ENCODE measurements around the gene CSNK2A1.

CSNK2A1 gene

DNA sequence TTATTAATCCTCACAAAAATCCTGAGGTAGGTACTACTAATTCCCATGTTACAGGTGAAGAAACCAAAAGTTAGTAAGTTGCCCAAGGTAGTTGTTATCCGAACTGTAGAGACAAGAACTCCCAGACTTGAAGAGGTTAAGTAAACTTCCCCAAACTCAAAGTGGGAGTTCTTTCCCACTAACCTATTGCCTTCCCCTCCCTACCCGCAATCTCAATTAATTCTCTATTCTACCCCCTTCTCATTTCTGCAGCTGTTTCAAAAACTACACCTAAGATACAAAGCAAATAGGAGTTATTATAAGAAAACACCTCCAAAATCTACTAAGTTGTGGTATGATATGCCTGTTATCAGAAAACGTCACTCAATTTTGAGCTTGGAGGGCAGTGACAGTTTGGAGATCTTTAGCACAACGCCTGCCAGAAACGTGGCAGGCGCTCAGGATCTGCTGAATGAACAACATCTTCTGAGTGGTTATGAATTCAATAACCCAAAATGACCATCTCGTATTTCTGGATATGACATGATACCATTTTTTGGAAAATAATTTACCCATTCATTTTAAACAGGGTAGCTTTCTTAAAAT, 7.1 kb downstream of the CSNK2A1 start:
- Histone ChIP-seq H3K27ac (ENCODE audit: low read length) (no peak overlapping the region), H3K4me3 (ENCODE audit: low read length) (no peak overlapping the region), H3K79me2 (ENCODE audit: low read length) (peaks cover 100% of the 10 kb centered on the region), H3K36me3 (replicated peaks; ENCODE audit: low read depth, low read length) (peaks cover 39% of the 10 kb centered on the region), H3K27me3 (ENCODE audit: low read depth, low read length) (no peaks in the 10 kb centered on the region), H3K9ac (ENCODE audit: low read length) (no peak overlapping the region), H2AFZ (ENCODE audit: low read depth, low read length) (no peak overlapping the region), H3K9me3 (ENCODE audit: insufficient read depth, low read length) (peaks cover 7% of the 10 kb centered on the region; the same call in 1 of the 2 replicates), H3K4me1 (ENCODE audit: low read length) (peaks cover 56% of the 10 kb centered on the region), H4K20me1 (ENCODE audit: insufficient read depth, low read length) (peaks cover 99% of the 10 kb centered on the region), H3K4me2 (ENCODE audit: low read length) (no peak overlapping the region)
- no peak for TF ChIP-seq EZH2phosphoT487 (IDR thresholded peaks at IDR 0.05; ENCODE audit: low read depth)
- TF ChIP-seq, protein P1, sequence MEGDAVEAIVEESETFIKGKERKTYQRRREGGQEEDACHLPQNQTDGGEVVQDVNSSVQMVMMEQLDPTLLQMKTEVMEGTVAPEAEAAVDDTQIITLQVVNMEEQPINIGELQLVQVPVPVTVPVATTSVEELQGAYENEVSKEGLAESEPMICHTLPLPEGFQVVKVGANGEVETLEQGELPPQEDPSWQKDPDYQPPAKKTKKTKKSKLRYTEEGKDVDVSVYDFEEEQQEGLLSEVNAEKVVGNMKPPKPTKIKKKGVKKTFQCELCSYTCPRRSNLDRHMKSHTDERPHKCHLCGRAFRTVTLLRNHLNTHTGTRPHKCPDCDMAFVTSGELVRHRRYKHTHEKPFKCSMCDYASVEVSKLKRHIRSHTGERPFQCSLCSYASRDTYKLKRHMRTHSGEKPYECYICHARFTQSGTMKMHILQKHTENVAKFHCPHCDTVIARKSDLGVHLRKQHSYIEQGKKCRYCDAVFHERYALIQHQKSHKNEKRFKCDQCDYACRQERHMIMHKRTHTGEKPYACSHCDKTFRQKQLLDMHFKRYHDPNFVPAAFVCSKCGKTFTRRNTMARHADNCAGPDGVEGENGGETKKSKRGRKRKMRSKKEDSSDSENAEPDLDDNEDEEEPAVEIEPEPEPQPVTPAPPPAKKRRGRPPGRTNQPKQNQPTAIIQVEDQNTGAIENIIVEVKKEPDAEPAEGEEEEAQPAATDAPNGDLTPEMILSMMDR (IDR thresholded peaks at IDR 0.05; ENCODE audit: low read depth, low read length) = no peak

DNA sequence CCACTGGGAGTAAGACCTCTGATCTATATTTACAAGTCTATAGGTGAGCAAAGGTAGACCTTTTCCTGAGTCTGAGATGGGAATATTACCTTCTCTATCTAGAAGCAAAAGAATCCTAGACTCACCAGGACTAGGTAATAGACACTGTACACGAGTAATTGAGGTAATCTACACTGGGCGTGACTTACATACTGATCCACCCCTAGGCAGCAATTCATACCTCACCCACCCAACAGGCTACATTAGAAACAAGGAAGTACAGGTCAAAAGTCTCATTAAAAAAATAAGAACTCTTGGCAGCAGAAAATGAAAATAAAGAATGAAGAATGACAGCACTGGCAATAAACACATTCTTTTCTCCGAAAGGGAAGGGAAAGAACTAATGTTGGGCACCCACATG, 7.6 kb downstream of the CSNK2A1 start:
- H3K9ac ChIP-seq (ENCODE audit: low read length) = no peak overlapping the region
- H3K4me3 ChIP-seq (ENCODE audit: low read length) = no peak overlapping the region
- peaks cover 1% of the 10 kb centered on the region; the same call in 1 of the 2 replicates for H3K9me3 ChIP-seq (ENCODE audit: insufficient read depth, low read length)
- H3K79me2 ChIP-seq (ENCODE audit: low read length) = peaks cover 100% of the 10 kb centered on the region
- no peak overlapping the region for H3K27ac ChIP-seq (ENCODE audit: low read length)
- peaks cover 57% of the 10 kb centered on the region for H3K4me1 ChIP-seq (ENCODE audit: low read length)
- no peak overlapping the region for H2AFZ ChIP-seq (ENCODE audit: low read depth, low read length)
- peaks cover 99% of the 10 kb centered on the region for H4K20me1 ChIP-seq (ENCODE audit: insufficient read depth, low read length)
- peaks cover 34% of the 10 kb centered on the region for H3K36me3 ChIP-seq (replicated peaks; ENCODE audit: low read depth, low read length)
- H3K4me2 ChIP-seq (ENCODE audit: low read length) = no peak overlapping the region
- TF ChIP-seq, protein P1 (IDR thresholded peaks at IDR 0.05; ENCODE audit: low read depth, low read length) = no peak
- TF ChIP-seq EZH2phosphoT487 (IDR thresholded peaks at IDR 0.05; ENCODE audit: low read depth) = no peak
- no peaks in the 10 kb centered on the region for H3K27me3 ChIP-seq (ENCODE audit: low read depth, low read length)

DNA sequence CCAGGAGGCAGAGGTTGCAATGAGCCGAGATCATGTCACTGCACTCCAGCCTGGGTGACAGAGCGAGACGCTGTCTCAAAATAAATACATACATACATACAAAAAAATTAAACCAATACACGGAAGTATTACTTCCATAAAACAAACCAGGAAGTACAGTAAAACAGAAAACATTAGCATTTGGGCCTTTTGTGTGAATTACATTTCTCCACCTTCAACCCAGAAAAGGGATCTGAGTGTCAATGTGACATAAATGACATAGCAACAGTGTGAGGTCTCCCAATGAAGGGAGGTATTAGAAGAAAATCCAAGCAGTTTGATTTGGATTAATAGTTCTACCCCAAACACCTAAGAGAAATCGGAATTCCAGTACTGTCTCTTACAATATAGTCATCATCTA, 10.1 kb downstream of the CSNK2A1 start:
- no peaks in the 10 kb centered on the region for H3K9me3 ChIP-seq (ENCODE audit: insufficient read depth, low read length)
- H4K20me1 ChIP-seq (ENCODE audit: insufficient read depth, low read length) = peaks cover 98% of the 10 kb centered on the region
- H3K9ac ChIP-seq (ENCODE audit: low read length) = no peak overlapping the region
- peaks cover 39% of the 10 kb centered on the region for H3K4me1 ChIP-seq (ENCODE audit: low read length)
- H2AFZ ChIP-seq (ENCODE audit: low read depth, low read length) = no peak overlapping the region
- no peak overlapping the region for H3K4me2 ChIP-seq (ENCODE audit: low read length)
- peaks cover 32% of the 10 kb centered on the region for H3K36me3 ChIP-seq (replicated peaks; ENCODE audit: low read depth, low read length)
- H3K27me3 ChIP-seq (ENCODE audit: low read depth, low read length) = no peaks in the 10 kb centered on the region
- no peak overlapping the region for H3K27ac ChIP-seq (ENCODE audit: low read length)
- TF ChIP-seq EZH2phosphoT487 (IDR thresholded peaks at IDR 0.05; ENCODE audit: low read depth) = no peak
- TF ChIP-seq, protein P1 (IDR thresholded peaks at IDR 0.05; ENCODE audit: low read depth, low read length) = no peak
- H3K4me3 ChIP-seq (ENCODE audit: low read length) = no peak overlapping the region
- H3K79me2 ChIP-seq (ENCODE audit: low read length) = peaks cover 100% of the 10 kb centered on the region

DNA sequence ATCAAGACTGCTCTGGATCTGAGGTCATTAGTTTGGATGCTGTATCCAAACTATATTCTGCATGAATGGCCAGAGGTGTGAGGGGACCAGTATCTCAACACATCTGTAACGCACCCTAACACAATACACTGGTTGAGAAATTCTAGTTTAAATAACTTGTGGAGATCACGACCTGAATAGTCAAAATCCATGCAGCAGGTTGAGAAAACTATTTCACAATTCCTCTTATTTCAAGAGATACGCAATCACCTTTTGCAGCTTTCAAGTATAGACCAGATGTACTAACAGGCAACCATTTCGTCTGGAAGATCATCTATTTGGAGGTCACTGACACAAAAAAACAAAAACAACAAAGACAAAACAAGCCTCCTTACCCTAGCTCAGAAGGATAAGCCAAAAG, 11.1 kb downstream of the CSNK2A1 start:
- H3K4me2 ChIP-seq (ENCODE audit: low read length) = no peak overlapping the region
- peaks cover 98% of the 10 kb centered on the region for H4K20me1 ChIP-seq (ENCODE audit: insufficient read depth, low read length)
- H3K79me2 ChIP-seq (ENCODE audit: low read length) = peaks cover 100% of the 10 kb centered on the region
- no peak overlapping the region for H3K9ac ChIP-seq (ENCODE audit: low read length)
- no peak overlapping the region for H3K27ac ChIP-seq (ENCODE audit: low read length)
- no peaks in the 10 kb centered on the region for H3K9me3 ChIP-seq (ENCODE audit: insufficient read depth, low read length)
- no peak for TF ChIP-seq EZH2phosphoT487 (IDR thresholded peaks at IDR 0.05; ENCODE audit: low read depth)
- no peaks in the 10 kb centered on the region for H3K27me3 ChIP-seq (ENCODE audit: low read depth, low read length)
- peaks cover 33% of the 10 kb centered on the region for H3K4me1 ChIP-seq (ENCODE audit: low read length)
- H2AFZ ChIP-seq (ENCODE audit: low read depth, low read length) = no peak overlapping the region
- H3K4me3 ChIP-seq (ENCODE audit: low read length) = no peak overlapping the region
- peaks cover 42% of the 10 kb centered on the region for H3K36me3 ChIP-seq (replicated peaks; ENCODE audit: low read depth, low read length)
